Thyroid gland (tissue), 4 donors: ENCODE measurements around the gene FTCD. TPM values are rescaled to one million over a fixed set of nuclear protein-coding genes. Genes with fewer than 3 reads are reported as not detected.

Source experiments
- DNase-seq, 2 donors: peaks; one replicate each; pipeline ENCODE4 v3.0.0-alpha.2; 2019
- H3K27ac ChIP-seq, 3 donors: fragments of 200-600 bp; sonication (generic); 1 replicate in 2 of 3; 2 replicates in 1 of 3; pipeline ENCODE4 v1.5.1; 2016 to 2019; ENCODE audit warnings: mild to moderate bottlenecking in 1 of 3, moderate library complexity in 1 of 3
- H3K27me3 ChIP-seq: fragments of 200-600 bp; sonication (generic); one replicate; pipeline ENCODE4 v1.5.1; 2019
- H3K36me3 ChIP-seq, 2 donors: fragments of 200-600 bp; sonication (generic); one replicate each; pipeline ENCODE4 v1.5.1; 2016 to 2019
- H3K4me1 ChIP-seq, 2 donors: fragments of 200-600 bp; sonication (generic); one replicate each; pipeline ENCODE4 v1.5.1; 2017 to 2019
- H3K4me3 ChIP-seq, 3 donors: fragments of 200-600 bp; sonication (generic); replicated peaks in 1 of 3; 1 replicate in 2 of 3; 2 replicates in 1 of 3; pipeline ENCODE4 v1.5.1; 2016; ENCODE audit warnings: mild to moderate bottlenecking in 1 of 3
- H3K9me3 ChIP-seq: fragments of 200-600 bp; sonication (generic); one replicate; pipeline ENCODE4 v1.5.1; 2017
- POLR2A ChIP-seq, 2 donors: fragments of 450-650 bp; IDR thresholded peaks; one replicate each; pipeline ENCODE4 v1.6.1; 2017; ENCODE audit warnings: antibody characterized with exemption in 2 of 2, mild to moderate bottlenecking in 2 of 2, moderate library complexity in 1 of 2
- WGBS, 2 donors: methylation state at CpG; one replicate each; pipeline ENCODE4 v1.1.5; 2017; 5-methylcytosine and 5-hydroxymethylcytosine counted together
- intact Hi-C: fragments of 100-400 bp; cut with DNase I; formaldehyde crosslinking; loops from one replicate; pipeline ENCODE4 v1.15.1; 2023
- total RNA-seq, 4 donors: library from RNA; depleted of rRNA; stranded (reverse); fragments of >200 nt; gene quantifications; one replicate each; pipeline ENCODE4 v1.2.3, GENCODE V29; 2016
- TF ChIP-seq, protein P1 (sequence below), 6 experiments: fragments of 200-600 bp in 3 of 6; fragments of 450-650 bp in 3 of 6; sonication (generic) in 3 of 6; IDR thresholded peaks; one replicate each; pipeline ENCODE4 v1.5.1; 2016 to 2019; ENCODE audit warnings: antibody characterized with exemption in 6 of 6, mild to moderate bottlenecking in 2 of 6, inconsistent platforms in 1 of 6, moderate library complexity in 1 of 6

Gene FTCD
- total RNA-seq, 4 donors from 2014 or later = 0.78 to 1.2 (median 0.94) TPM; not detected in 1

DNA sequence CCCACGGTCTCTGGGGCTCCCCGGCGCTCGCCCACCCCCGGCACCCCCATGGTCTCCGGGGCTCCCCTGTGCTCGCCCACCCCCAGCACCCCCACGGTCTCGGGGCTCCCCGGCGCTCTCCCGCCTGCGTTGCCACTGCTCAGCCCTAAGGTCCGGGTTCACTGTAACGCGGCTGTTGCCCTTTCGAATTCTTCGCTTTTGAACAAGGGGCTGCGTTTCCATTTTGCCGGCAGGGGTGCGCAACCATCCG, 5.2 kb upstream of the FTCD start:
- intact Hi-C loops = no loop called here
- Histone ChIP-seq H3K27me3 (no peaks in the 10 kb centered on the region), H3K4me1 (no peaks in the 10 kb centered on the region), H3K4me3 (no peak overlapping the region), H3K9me3 (no peaks in the 10 kb centered on the region), H3K36me3 (no peaks in the 10 kb centered on the region), H3K27ac (no peak overlapping the region)
- 93 to 98% methylated on average over 17 to 22 of the region's 22 CpGs for WGBS, 2 donors
- no peak for TF ChIP-seq POLR2A (IDR thresholded peaks at IDR 0.05)
- TF ChIP-seq, protein P1, sequence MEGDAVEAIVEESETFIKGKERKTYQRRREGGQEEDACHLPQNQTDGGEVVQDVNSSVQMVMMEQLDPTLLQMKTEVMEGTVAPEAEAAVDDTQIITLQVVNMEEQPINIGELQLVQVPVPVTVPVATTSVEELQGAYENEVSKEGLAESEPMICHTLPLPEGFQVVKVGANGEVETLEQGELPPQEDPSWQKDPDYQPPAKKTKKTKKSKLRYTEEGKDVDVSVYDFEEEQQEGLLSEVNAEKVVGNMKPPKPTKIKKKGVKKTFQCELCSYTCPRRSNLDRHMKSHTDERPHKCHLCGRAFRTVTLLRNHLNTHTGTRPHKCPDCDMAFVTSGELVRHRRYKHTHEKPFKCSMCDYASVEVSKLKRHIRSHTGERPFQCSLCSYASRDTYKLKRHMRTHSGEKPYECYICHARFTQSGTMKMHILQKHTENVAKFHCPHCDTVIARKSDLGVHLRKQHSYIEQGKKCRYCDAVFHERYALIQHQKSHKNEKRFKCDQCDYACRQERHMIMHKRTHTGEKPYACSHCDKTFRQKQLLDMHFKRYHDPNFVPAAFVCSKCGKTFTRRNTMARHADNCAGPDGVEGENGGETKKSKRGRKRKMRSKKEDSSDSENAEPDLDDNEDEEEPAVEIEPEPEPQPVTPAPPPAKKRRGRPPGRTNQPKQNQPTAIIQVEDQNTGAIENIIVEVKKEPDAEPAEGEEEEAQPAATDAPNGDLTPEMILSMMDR (IDR thresholded peaks at IDR 0.05) = no peak
- no peak for DNase-seq

DNA sequence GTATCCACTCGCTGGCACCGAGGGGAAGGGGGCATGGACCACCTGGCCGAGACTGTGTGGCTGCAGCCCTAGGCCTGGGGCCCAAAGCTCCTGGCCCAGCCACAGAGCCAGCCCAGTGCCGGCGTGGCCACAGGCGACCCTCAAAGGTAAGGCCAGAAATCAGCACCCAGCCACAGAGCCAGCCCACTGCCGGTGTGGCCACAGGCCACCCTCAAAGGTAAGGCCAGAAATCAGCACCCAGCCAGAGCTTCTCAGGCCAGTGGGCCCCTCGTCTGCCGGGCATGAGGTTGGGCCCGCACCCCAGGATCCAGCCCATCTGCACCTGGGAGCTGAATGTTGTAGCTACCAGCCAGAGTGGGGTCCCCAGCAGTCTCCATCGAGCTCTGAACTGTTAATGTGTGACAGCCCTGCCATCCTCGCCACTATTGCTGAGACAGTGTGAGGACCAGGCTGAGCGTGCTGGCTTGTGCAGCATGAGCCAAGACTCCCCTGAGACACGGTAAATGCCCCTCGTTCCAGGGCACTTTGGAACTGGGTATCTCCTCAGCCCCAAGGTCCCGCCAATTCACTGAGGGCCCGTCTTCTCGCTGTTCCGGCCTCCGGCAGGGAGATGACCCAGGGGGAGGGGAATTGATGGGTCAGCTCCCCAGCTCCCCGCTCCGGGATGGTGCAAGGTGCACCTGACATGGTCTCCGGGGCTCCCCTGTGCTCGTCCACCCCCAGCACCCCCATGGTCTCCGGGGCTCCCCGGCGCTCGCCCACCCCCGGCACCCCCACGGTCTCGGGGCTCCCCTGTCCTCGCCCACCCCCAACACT, 4.7 kb upstream of the FTCD start:
- Histone ChIP-seq H3K4me3 (no peak overlapping the region), H3K9me3 (no peaks in the 10 kb centered on the region), H3K27ac (no peak overlapping the region), H3K4me1 (no peaks in the 10 kb centered on the region), H3K27me3 (no peaks in the 10 kb centered on the region), H3K36me3 (no peaks in the 10 kb centered on the region)
- no peak for TF ChIP-seq POLR2A (IDR thresholded peaks at IDR 0.05)
- TF ChIP-seq, protein P1 (IDR thresholded peaks at IDR 0.05) = no peak
- WGBS, 2 donors = 87 to 98% methylated on average over 14 to 17 of the region's 32 CpGs
- DNase-seq = no peak
- intact Hi-C loops = no loop called here

DNA sequence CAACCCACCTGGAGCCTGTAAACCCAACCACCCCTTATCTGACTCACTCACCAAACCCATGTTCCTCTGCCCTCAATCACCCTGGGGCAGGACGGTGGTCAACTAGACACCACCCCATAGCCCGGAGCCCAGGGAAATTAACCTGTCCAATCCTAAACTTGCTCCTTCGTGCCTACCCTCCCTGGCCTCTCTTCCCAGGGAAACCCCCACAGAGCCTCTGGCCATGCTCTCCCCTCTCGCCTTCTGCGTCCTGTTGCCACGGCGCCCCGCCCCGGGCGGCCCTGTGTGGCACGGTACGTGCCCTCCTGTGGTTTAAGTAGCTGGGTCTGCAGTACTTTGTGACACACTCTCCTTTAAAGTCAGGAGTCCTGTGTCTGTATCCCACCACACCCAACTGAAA, 4.0 kb upstream of the FTCD start:
- 93 to 99% methylated on average over 12 of the region's 12 CpGs for WGBS, 2 donors
- no peak for DNase-seq
- Histone ChIP-seq H3K27me3 (no peaks in the 10 kb centered on the region), H3K27ac (no peak overlapping the region), H3K9me3 (no peaks in the 10 kb centered on the region), H3K4me1 (no peaks in the 10 kb centered on the region), H3K4me3 (no peak overlapping the region), H3K36me3 (no peaks in the 10 kb centered on the region)
- TF ChIP-seq, protein P1 (IDR thresholded peaks at IDR 0.05) = no peak
- TF ChIP-seq POLR2A (IDR thresholded peaks at IDR 0.05) = no peak
- intact Hi-C loops = no loop called here

DNA sequence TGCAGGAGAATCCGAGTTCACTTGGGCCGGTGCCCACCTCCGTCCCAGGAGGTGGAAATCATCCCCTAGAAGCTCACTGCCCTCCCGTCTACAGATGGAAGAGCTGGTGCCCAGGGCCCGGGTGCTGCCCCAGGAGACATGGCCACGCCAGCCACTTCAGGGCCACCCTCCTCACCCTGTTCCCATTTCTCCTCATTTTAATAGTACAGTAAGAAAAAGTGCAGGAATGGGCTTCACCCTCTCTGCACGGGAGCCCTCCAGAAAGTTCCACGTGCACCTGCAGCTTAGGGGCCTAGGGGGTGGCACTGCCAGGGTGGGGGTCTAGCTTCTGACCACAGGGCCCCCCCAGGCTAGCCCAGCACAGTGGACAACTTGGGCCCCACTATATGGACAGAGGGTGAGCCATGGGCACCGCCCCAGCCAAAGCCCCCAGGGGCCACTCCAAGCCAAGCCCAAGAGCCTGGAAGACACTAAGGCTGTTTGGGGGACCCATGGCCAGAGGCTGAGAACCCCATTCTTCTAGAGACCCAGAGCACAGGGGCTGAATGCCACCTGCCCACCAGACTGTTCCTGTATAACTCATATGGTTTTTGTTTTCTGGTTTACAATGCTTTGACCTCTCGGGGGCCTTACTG, 3.4 kb upstream of the FTCD start:
- 90 to 97% methylated on average over 9 to 10 of the region's 10 CpGs for WGBS, 2 donors
- Histone ChIP-seq H3K27ac (no peak overlapping the region), H3K36me3 (no peaks in the 10 kb centered on the region), H3K9me3 (no peaks in the 10 kb centered on the region), H3K27me3 (no peaks in the 10 kb centered on the region), H3K4me1 (peaks cover 0 to under 1% of the 10 kb centered on the region in 2 donors), H3K4me3 (no peak overlapping the region)
- intact Hi-C loops = no loop called here
- TF ChIP-seq, protein P1 (IDR thresholded peaks at IDR 0.05) = no peak
- TF ChIP-seq POLR2A (IDR thresholded peaks at IDR 0.05) = no peak
- DNase-seq = no peak

DNA sequence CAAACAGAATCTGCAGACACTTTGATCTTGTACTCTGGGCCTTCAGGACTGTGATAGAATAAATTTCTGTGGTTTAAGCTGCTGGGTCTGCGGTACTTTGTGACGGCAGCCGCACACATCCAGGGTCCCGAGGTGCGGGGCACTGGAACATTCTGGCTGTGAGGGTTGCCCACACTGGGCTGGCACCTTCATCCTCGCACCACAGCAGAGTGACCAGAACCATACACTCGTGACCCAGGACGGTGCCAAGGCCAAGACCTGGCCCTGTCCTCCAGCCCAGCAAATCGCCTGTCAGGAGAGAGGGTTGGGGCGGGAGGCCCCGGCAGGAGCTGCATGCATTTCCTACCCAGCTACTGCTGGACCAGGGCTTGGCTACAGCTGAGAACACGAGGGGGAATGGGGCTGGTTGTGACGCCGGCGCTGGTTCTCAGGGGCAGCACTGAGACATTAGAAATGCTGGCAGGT, 2.6 kb upstream of the FTCD start:
- Histone ChIP-seq H3K27me3 (no peaks in the 10 kb centered on the region), H3K9me3 (no peaks in the 10 kb centered on the region), H3K27ac (no peak overlapping the region), H3K36me3 (no peaks in the 10 kb centered on the region), H3K4me1 (peaks cover 6 to 7% of the 10 kb centered on the region in 2 donors), H3K4me3 (no peak overlapping the region)
- TF ChIP-seq, protein P1 (IDR thresholded peaks at IDR 0.05) = no peak
- TF ChIP-seq POLR2A (IDR thresholded peaks at IDR 0.05) = no peak
- 89 to 93% methylated on average over 11 to 13 of the region's 15 CpGs for WGBS, 2 donors
- intact Hi-C loops = no loop called here
- DNase-seq = no peak
